HG02642 (cell line): ENCODE results near the gene GTF2A1L.
"Not testable (repeated sequence)": the region's sequence is repeated elsewhere in the genome, so short reads cannot be mapped to it uniquely, and the experiment has no call there.

Experiments
- ATAC-seq: cut with Tn5 transposase; IDR thresholded peaks from one replicate; pipeline ENCODE4 v1.9.1; 2021; ENCODE audit warnings: mild to moderate bottlenecking; ENCODE audit not compliant: unreplicated experiment, poor library complexity

Gene GTF2A1L

DNA sequence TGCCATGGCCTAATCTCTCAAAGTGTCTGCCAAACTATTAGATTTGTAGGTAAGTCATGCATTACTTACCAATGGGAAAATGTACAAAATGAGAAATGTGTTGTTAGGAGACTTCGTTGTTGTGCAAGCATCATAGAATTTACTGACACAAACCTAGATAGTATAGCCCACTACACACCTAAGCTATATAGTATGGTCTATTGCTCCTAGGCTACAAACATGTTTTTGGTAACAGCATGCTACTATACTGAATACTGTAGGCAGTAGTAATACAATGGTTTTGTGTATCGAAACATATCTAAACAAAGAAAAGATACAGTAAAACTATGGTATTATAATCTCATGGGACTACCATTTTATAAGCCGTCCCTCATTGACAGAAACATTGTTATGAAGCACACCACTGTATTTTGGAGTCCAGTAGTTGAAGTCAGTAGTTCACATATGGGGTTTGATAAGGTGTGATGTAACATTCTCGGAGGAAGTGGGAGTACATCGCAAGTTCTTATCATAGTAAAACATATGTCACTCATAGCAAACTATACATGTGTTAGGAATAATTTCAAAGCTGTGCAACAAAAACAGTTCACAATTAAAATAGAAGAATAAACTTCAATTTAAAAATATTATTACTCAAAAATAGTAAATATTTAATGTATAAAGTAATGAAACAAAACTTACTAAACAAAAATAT is 12.0 kb upstream of the GTF2A1L start:
- no peak for ATAC-seq

DNA sequence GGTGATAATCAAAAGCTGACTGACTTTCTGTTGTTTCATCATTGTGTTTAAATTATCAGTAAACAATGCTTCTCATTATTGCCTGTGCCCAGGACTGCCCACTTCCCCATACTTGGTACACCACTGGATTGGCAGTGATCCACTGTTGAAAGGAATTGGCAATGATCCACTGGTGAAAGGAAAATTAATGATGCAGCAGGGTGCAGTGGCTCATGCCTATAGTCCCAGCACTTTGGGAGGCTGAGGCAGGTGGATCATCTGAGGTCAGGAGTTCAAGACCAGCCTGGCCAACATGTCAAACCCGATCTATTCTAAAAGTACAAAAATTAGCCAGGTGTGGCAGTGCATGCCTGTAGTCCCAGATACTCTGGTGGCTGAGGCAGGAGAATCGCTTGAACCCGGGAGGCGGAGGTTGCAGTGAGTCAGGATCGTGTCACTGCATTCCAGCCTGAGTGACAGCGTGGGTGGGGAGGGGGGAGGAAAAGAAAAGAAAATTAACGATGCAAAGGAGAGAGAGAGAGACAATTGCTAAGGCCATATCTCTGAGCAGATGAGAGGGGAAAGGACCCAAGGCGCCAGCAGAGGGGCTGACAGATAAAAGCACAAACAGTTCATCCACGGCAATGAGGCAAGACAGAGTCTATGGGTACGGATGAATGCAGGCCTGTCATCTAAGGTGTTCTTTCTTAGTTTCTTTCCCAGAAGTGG is 10.2 kb upstream of the GTF2A1L start:
- no peak for ATAC-seq

DNA sequence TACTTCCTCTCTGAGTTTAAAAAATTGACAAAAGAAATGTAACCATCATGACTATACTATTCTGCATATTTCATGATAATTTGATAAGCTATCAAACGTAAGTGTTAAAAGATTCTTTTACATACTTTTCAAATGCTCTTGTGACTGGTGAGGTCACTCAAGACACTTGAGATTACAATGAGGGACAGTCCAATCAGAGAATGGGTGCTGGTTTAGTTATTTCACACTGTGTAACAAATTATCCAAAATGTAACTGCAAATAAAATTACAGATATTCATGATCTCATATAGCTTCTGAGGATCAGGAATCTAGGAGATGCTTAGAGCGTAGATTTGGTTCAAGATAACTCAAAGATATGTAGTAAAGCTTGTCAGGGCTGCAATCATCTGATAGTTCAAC is 4.4 kb upstream of the GTF2A1L start:
- no peak for ATAC-seq

DNA sequence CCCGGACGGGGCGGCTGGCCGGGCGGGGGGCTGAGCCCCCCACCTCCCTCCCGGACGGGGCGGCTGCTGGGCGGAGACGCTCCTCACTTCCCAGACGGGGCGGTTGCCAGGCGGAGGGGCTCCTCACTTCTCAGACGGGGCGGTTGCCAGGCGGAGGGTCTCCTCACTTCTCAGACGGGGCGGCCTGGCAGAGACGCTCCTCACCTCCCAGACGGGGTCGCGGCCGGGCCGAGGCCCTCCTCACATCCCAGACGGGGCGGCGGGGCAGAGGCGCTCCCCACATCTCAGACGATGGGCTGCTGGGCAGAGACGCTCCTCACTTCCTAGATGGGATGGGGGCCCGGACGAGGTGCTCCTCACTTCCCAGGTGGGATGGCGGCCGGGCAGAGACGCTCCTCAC is 3.1 kb upstream of the GTF2A1L start:
- ATAC-seq: not testable (repeated sequence)

DNA sequence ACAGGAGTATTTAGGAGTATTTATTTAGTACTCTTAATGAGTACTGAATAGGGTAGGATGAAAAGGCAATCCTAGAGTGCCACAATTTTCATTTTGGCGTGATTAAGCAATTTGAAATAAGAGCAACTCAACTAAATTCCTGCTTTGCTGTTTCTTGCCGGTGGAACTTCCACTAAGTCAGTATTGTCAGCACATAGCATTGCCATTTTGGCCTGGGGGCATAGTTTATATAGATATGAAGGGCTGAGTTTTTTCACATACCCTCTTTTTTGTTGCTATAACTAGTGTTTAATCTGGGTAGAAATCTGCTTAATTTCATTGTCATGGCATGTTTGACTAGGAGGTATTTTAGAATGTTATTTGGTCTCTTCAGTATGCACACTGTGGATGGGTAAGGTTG is 1.9 kb downstream of the GTF2A1L start:
- ATAC-seq: no peak

DNA sequence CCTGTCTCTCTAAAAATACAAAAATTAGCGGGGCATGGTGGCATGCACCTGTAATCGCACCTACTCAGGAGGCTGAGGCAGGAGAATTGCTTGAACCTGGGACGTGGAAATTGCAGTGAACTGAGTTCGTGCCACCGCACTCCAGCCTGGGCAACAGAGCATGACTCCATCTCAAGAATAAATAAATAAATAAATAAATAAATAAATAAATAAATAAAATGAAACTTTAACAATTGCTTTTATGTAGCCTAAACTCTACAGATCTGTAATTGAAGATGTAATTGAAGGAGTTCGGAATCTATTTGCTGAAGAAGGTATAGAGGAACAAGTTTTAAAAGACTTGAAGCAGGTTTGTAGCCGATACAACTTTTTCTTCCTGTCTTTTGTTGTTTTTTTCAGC is 2.9 kb downstream of the GTF2A1L start:
- no peak for ATAC-seq

DNA sequence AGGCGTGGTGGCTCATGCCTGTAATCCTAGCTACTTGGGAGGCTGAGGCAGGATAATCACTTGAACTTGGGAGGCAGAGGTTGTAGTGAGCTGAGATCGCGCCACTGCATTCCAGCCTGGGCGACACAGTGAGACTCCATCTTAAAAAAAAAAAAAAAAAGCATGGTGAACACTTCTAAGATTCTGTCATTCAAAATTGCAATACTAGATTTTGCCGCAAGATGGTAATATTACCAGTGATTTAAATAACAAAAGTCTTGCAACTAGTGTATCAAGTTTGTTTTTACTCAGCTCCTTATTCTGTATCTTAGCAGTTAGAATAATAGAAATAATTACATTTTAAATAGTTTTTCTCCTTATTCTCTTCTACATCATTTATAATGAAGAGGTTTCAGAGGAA is 5.0 kb downstream of the GTF2A1L start:
- not testable (repeated sequence) for ATAC-seq

DNA sequence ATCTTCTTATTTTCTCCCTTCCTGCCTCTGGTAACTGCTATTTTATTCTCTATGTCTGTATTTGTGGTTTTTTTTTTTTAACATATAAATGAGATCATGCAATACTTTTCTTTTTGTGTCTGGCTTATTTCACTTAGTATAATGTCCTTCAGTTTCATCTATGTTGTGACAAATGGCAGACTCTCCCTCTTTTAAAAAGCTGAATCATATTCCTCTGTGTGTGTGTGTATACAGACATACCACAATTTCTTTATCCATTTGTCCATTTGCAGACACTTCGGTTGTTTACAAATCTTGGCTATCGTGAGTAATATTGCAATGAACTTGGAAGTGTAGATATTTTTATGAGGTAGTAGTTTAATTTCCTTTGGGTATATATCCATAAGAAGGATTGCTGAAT is 7.0 kb downstream of the GTF2A1L start:
- no peak for ATAC-seq

DNA sequence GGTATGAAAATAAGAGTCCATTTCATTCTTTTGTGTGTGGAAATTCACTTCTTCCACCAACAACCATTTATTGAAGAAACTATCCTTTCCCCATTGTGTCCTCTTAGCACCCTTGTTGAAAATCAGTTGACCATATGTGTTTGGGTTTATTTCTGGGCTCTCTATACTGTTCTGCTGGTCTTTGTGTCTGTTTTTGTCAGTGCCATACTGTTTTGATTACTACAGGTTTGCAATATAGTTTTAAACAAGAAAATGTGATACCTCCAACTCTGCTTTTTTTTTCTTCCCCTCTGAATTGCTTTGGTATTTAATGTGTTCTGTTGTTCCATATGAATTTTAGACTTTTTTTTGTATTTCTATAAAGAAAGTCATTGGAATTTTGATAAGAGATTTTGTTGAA is 8.4 kb downstream of the GTF2A1L start:
- ATAC-seq: no peak

DNA sequence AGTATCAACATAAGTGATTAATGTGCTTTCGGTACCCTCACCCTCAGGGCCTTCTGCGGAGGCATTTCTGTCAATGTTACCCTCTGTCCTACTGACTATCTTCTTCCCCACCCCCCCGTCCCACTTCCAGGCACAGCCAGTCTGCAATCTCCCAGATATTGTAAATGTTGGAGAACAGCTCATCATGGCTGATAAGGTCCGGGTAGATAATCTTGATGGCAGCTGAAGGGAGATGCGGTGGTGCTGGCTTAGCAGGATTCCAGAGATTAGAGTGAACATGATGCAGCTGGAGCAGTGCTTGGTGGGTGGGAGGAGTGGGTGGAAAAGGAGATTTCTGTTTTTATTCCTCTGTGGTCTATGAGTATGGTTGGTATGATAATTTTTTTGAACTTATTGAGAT is 15.5 kb downstream of the GTF2A1L start:
- ATAC-seq: no peak

DNA sequence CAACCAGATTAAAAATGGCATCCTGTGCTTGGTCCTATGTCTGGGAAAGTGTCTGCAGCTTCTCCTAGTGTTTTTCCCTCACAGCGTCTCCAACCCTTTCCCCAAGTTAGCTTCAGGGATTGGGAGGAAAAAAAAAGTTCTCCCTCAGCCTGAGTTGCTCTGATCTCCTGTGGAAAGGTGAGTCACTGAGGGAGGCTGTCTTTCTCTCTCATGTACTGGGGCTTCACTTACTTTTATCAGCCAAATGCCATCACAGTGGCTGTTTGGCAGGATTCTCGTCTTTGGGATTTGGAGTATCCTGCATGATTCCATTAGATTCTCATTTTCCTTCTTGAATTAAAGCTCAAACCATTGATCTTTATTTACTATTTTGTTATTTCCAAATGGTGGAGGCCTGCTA is 18.1 kb downstream of the GTF2A1L start:
- no peak for ATAC-seq

DNA sequence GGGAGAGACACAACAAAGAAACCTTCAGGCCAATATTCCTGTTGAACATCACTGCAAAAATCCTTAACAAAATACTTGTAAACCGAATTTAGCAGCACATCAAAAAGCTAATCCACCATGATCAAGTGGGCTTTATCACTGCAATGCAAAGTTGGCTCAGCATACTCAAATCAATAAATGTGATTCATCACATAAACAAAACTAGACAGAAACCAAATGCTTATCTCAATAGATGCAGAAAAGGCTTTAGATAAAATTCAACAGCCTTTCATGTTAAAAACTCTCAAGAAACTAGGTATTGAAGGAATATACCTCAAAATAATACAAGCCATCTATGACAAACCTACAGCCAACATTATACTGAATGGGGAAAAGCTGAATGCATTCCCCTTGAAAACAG is 20.6 kb downstream of the GTF2A1L start:
- ATAC-seq: no peak

DNA sequence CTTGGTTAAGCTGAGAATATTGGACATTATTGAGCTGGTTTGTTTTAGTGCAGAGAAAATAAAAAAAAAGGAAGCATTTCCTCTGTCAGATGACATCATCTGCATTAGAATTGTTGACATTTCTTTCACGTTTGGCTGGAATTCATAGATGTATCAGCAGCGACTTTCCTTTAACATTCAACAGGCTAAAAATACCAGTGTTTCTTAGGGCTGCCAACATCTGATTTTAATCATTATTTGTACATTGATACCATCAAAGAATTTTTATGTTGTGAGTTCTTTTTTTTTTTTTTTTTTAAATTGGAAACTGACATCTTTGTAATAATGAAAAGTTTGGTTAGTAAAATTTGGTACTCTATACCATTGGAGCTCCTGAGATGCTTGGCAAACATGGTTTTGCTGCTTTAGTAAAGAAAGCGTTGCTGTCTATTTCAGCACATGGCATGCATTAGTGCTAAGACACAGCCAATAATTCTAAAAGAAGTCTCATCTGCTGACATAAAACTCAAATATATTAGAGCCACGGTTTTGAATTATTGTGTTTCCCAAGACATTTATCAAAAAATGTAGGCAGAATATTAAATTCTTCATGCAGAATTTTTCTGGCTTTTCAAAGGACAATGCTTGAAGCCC is 33.6 kb downstream of the GTF2A1L start:
- no peak for ATAC-seq

DNA sequence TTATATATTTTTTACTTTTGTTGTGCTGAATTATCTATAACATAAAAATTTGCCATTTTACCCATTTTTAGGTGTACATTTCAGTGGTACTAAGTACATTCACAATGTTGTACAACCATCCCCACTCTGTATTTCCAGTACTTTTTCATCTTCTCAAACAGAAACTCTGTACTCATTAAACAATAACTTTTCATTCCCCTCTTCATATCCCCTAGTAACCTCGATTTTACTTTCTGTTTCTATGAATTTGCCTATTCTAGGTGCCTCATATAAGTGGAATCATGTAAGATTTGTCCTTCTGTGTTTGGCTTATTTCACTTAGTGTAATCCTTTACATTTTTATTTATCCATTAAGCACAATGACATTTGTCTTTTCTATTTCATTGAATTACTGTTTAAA is 51.3 kb downstream of the GTF2A1L start:
- ATAC-seq: peak; percentile 67

DNA sequence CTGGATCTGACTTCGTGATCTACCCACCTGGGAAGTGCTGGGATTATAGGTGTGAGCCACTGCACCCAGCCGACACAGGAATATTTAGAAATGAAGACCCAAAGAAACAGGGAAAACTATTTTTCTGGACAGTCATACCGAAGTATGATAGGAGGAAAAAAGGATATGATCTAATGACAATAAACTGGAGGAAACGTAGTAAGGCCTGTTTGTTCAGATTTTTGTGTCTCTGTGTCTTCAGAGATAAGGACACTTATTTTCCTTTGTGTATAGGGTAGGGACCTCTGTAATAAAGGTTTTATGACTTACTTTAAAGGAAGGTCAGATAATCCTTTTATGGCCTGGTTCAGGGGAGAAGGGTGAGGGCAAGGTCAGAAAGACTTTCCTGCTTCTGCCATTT is 55.9 kb downstream of the GTF2A1L start:
- ATAC-seq: no peak

DNA sequence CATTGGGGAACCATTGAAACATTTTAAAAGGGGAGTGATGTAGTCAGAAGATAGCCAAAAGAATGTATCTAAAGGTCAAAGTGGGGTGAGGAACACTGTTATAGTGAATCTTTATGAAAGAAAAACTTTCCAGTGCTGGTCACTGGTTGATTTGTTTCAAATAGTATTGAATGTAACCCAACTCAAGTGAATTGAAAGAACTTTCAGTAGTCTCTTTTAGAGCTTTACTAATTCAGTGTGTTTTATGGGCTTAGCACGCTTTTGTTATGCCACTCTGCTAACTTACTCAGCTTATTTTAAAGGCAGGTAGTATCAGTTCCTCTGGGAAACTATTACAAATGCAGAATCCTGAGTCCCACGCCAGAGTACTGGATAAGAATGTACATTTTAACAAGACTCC is 57.3 kb downstream of the GTF2A1L start:
- ATAC-seq: no peak

DNA sequence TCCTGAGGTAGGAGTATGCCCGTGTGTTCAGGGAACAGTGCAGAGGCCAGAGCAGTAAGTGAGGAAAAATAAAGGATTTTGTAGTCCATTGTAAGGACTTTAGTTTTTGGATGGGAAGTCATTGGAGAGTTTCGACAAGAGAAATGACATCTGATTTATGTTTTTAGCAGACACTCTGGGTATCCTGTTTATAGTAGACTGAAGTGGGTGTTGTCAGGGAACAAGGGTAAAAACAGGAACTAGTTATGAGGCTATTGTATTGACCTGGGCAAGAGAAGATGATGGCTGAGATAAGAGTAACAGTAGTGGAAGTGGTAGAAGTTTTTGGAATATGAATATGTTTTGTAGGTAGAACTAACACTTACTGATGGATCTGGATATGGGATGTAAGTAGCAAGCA is 59.8 kb downstream of the GTF2A1L start:
- no peak for ATAC-seq

DNA sequence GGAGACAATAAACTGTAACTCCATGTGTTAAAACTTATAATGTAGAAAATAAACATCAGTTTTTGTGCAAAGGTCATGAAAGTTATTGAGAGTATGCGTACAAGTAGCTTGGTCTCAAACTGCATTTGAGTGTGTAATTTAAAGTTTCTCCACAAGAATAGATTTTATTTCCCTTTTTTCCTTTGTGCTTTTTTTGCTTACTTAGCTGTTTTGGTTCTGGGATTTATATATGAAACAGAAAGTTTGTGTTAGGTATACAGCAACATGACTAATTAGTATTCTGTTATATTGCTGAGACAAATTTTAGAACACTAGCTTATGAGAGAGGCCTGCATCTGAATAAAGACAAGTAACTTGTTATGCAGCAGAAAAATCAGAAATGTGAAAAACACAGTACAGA is 67.5 kb downstream of the GTF2A1L start:
- ATAC-seq: no peak

DNA sequence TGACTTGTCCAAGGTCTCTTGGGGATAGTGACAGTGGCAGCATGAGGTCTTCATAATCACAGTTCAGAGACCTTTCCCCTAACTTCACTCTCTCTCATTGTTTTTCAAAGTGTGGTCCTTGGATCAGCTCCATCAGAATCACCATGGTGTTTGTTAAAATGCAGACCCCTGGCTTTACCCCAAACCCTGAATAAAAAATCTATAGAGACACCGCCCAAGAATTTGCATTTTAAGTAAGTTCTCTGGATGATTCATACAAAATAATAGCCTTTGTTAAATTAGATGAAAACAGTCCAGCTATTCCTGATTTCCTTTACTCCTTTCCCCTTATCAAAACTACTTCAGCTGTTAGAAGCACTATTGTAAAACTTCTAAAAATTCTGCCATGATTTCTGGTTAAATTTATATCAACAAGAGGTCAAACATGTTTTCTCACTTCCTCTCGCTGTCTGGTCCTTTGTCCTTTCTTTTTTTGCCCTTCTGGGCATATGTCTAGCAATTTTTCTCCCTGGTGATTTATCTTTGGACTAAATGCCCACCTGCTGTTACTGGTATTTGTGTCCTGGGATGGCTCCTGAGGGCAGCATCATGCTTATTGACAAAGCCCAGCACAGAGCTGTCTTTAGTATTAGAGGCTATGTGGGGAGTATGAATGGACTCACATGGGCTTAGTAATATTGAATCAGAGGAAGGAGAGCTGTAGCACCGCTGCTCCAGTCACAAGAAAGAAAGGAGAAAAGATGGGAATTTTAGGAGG is 74.5 kb downstream of the GTF2A1L start:
- ATAC-seq: no peak

DNA sequence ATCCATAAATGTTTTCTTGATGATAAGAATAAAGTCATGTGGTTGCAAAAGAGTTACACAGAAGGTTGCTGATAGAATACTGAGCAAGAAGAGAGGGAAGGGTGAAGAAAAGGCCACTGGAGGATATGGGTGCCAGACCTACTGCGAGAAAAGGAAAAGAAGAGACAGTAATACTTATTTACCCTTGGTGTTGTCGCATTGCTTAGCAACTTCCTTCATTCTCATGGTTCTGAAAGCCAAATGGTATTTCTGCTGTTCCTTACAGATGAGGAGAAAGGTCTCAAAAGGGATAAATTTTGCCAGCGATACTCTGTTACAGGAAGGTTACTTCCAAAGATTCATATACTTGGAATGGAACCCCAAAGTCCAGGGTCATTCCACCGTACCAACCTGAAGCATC is 75.4 kb downstream of the GTF2A1L start:
- no peak for ATAC-seq

DNA sequence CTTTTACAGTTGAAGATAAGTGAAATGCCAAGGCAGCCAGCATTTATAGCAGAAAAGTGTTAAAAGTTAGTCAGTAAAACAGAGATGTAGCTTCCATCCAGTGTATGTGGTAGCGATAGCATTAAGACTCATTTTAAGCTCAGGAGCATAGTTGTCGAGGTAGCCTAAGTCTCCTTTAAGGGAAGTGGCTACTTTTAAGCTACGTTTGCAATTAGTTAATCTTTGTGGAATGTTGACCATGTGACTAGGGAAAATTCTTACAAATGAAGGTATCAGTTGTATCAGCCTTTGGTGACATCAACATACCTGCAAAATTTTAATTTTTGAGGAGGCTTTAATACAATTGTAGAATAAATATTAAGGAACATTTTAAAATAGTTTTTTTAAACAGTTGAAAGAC is 76.0 kb downstream of the GTF2A1L start:
- ATAC-seq: no peak
